NCI-H2171 treated with DMSO at 0.1 percent for 48 hours (cell line): Measurements from ENCODE around the gene SPOUT1.
"Not testable (repeated sequence)": the region's sequence is repeated elsewhere in the genome, so short reads cannot be mapped to it uniquely, and the experiment has no call there.

Experiments
- DNase-seq: peaks from one replicate; lab custom pipeline; 2025; lab: John Stamatoyannopoulos, UW

Gene SPOUT1, protein sequence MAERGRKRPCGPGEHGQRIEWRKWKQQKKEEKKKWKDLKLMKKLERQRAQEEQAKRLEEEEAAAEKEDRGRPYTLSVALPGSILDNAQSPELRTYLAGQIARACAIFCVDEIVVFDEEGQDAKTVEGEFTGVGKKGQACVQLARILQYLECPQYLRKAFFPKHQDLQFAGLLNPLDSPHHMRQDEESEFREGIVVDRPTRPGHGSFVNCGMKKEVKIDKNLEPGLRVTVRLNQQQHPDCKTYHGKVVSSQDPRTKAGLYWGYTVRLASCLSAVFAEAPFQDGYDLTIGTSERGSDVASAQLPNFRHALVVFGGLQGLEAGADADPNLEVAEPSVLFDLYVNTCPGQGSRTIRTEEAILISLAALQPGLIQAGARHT

DNA sequence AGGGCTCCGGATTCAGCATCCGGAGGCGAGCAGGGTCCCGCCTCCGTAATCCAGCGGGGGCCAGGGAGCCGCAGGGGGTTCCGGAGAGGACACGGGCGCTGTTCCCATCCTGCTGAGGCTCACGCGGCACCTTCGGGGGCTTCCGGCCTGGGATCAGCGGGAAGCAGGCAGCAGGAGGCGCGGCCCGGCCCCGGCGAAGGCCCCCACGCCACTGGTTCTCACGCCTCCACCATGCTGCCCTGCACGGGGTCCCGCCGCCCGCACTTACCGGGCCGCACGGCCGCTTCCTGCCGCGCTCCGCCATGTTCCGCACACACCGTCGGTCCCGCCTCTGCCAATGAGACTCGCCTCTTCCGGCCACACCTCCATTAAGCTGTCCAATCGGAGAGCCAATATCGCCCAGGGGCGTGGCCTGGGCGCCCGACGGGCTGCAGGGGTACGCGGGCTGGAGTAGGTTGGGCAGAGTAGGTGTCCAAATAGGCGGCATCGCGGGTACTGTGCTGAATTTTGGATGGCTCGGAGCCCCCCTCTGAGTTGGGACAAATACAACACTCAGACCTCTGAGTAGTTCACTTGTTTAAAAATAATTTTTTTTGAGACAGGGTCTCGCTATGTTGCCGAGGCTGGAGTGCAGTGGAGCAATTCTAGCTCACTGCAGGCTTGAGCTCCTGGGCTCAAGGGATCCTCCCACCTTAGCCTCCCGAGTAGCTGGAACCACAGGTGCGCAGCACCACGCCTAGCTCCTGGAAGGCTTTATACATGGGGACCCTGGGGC lies at the start of gene SPOUT1:
SPOUT1 (minus strand) TSS at position 318 of the 775 bp plus-strand sequence; CDS start at position 304, 14 bp downstream.
- peak; percentile 97 for DNase-seq

DNA sequence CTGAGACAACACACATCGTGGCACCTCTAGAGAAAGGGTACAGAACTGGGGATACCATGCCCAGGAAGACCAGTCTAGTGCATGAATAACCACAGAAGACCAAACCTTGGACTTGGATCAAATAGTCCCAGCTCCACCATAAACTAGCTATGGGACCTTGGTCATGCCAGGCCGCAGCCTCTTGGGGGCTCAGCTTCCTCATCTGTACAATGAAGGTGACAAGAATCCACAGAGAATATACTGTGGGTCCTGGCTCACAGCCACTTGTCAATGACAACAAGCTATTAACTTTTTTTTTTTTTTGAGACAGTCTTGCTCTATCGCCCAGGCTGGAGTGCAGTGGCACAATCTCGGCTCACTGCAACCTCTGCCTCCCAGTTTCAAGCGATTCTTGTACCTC lies 48.3 kb upstream of the SPOUT1 start:
- DNase-seq = peak; percentile 26

DNA sequence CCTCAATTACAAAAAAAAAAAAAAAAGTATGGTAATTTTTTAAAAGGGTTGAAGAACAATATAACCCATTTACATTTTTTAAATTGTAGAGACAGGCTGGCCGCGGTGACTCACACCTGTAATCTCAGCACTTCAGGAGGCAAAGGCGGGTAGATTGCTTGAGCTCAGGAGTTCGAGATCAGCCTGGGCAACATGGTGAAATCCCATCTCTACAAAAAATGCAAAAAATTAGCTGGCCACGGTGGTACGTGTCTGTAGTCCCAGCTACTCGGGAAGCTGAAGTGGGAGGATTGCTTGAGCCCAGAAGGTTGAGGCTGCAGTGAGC lies 41.3 kb upstream of the SPOUT1 start:
- not testable (repeated sequence) for DNase-seq

DNA sequence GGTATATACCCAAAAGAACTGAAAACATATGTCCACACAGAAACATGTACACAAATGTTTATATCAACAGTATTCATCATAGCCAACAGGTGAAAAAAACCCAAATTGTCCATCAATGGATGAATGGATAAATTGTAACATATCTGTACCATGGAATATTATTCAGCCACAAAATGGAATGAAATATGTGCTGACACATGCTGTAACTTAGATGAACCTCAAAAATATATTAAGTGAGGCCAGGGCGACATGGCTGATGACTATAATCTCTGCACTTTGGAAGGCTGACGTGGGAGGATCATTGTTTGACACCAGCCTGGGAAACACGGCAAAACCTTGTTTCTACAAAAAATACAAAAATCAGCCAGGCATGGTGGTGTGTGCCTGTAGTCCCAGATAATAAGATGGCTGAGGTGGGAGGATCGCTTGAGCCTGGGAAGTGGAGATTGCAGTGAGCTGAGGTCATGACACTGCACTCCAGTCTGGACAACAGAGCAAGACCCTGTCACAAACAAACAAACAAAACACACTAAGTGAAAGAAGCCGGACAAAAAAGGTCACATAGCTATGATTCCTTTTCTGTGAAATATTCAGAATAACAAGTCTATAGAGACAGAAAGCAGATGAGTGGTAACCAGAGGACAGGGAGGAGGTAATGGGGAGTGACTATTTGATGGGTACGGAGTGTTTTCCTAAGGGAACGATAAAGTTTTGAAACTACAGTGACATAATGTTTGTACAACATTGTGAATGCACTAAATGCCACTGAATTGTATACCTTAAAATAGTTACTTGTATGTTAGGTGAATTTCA lies 40.7 kb upstream of the SPOUT1 start:
- no peak for DNase-seq

DNA sequence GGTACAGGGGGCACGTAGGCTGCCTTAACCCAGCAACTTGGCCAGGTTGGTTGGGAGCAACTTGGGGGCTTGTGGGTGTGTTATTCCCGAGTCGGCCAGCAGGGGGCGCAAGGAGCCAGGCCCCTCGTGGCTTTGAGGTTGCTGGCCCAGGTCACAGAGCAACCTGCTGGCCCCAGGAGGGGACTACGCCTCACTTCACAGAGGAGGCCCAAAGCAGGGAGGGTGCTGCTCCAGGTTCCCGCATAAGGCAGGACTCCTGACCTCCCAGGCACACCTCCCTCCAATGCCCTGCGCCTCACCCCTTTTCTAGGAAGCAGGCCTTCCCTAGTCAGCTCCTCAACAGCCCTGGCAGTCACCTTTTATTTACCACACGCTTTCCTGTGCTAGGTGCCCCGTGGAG lies 34.1 kb upstream of the SPOUT1 start:
- peak; percentile 30 for DNase-seq

DNA sequence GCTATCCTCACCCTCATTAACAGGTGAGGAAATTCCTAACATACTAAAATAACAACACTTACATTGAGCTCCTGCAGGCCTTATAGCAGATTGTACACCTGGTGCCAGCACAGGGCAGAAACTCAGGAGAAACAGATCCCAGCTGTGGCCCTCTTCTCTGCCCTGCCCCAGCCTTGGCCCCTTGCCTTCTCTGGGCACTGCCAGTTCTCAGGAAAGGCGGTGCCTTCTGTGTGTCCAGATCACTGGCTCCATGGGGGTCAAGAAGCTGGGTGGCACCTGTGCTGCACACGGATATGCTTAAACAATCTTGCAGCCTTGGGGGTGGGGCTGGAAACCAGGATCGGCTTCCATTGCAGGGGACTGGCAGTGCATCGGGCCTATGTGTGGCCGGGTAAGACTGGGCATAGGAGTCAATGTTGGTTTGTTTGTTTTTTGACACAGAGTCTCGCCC lies 32.8 kb upstream of the SPOUT1 start:
- DNase-seq = no peak

DNA sequence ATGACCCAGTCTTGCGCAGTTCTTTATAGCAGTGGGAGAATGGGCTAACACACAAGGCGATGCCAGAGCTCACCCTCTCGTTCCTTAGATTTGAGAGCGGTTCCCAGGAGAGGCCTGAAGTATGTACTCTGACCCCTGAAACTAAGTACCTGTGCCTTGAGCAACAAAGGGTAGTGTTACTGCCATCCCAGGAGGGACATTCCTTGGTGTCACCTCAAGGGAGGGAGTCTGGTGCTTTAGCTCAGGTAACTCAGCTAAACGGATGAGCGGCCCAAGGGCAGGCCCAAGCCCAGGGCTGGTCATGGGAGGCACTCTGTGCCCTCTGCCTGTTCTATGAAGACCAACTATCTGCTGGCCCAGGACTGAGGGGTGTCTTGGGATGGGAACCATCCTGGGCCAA lies 31.9 kb upstream of the SPOUT1 start:
- no peak for DNase-seq

DNA sequence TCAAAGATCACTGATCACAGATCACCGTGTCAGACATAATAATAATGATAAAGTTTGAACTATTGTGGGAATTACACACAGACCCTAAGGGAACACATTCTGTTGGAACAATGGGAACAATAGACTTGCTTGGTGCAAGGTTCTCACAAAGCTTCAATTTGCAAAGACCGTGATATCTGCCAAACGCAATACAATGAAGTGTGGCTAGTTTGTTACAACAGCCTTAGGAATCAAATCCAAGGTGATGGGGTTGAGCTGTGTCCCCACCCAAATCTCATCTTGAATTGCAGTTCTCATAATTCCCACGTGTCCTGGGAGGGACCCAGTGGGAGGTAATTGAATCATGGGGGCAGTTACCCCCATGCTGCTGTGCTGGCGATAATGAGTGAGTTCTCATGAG lies 31.3 kb upstream of the SPOUT1 start:
- DNase-seq = no peak

DNA sequence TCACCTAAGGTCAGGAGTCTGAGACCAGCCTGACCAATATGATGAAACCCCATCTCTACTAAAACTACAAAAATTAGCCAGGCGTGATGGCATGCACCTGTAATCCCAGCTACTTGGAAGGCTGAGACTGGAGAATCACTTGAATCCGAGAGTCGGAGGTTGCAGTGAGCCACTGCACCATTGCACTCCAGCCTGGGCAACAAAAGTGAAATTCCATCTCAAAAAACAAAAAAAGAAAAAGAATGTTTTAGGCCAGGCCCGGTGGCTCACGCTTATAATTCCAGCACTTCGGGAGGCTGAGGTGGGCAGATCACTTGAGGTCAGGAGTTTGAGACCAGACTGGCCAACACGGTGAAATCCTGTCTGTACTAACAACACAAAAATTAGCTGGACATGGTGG lies 28.9 kb upstream of the SPOUT1 start:
- DNase-seq = not testable (repeated sequence)

DNA sequence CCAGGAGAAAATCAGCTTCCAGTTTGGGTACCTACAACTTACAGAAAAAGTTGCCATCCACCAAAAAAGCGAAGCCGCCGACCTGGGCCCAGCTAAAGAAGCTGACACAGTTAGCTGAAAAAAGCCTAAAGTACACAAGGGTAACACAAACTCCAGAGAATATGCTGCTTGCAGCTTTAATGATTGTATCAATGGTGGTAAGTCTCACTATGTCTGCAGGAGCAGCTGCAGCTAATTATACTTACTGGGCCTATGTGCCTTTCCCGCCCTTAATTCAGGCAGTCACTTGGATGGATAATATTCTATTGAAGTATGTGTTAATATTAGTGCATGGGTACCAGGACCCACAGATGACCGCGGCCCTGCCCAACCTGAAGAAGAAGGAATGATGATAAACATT lies 24.9 kb upstream of the SPOUT1 start:
- not testable (repeated sequence) for DNase-seq

DNA sequence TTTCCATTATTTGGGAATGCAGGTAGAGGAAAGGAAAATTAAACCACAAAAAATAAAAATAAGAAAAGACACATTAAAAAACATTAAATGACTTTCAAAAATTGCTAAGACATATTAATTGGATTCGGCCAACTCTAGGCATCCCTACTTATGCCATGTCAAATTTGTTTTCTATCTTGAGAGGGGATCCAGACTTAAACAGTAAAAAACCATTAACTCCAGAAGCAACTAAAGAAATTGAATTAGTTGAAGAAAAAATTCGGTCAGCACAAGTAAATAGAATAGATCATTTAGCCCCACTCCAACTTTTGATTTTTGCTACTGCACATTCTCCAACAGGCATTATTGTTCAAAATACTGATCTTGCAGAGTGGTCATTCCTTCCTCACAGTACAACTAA lies 23.1 kb upstream of the SPOUT1 start:
- DNase-seq = not testable (repeated sequence)

DNA sequence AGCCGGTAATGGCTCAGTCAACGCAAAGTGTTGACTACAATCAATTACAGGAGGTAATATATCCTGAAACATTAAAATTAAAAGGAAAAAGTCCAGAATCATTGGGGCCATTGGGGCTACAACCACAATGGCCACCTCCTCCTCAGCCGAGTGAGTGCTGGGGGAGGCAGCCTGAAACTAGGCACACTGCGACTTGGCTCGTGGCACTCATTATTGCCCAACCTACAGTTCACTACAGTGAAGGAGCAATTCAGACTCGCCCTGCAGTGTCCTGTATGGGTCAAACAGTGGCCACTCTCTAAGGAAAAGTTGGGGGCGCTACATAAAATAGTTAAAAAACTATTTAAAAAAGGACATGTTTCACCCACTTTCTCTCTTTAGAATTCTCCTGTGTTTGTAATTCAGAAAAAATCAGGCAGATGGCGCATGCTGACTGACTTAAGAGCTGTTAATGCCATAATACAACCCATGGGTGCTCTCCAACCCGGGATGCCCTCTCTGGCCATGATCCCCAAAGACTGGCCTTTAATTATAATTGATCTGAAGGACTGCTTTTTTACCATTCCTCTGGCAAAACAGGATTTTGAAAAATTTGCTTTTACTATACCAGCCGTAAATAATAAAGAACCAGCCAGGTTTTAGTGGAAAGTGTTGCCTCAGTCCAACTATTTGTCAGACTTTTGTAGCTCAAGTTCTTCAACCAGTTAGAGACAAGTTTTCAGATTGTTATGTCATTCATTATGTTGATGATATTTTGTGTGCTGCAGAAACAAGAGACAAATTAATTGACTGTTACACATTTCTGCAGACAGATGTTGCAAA lies 22.4 kb upstream of the SPOUT1 start:
- DNase-seq = peak; percentile 29

DNA sequence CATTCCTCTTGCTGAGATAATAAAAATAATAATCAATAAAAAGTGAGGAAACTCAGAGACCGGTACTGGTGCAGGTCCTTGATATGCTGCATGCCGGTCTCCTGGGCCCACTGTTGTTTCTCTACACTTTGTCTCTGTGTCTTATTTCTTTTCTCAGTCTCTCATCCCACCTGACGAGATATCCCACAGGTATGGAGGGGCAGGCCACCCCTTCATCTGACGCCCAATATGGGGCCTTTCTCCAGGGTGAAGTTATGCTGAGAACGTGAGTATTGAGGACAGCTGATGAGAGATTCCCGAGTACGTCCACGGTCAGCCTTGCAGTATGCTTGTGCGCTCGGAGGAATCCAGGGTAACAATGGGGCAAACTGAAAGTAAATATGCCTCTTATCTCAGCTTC lies 21.4 kb upstream of the SPOUT1 start:
- DNase-seq = not testable (repeated sequence)

DNA sequence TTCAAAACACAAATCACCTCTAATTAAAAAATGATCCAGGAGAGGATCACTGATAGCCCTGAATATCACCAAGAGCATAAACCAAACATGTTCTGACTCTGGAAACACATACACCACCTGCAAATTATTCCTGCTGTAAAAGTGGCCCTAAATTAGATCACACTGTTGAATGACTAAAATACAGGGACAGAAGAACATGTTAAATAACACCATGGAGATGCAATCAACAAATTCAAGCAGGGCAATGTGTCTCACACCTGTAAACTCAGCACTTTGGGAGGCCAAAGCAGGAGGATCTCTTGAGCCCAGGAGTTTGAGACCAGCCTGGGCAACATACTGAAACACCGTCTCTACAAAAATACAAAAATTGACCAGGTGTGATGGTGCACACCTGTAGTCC lies 18.2 kb upstream of the SPOUT1 start:
- no peak for DNase-seq

DNA sequence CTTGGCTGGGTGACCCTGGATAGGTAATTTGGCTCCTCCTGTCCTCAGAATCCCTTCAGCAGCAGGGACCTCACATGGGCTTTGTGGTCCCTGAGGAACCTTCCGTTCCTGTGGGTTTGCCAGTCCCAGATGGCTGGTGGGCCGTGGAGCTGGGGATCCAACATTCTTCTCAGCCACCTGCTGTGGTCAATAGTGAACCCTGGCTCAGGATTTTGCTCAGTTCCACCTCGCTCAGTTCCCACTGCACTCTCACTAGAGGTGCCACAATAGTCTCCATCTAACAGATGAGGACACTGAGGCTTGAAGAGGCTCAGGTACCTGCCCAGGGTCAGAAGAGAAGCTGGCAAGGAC lies 17.1 kb upstream of the SPOUT1 start:
- DNase-seq = no peak

DNA sequence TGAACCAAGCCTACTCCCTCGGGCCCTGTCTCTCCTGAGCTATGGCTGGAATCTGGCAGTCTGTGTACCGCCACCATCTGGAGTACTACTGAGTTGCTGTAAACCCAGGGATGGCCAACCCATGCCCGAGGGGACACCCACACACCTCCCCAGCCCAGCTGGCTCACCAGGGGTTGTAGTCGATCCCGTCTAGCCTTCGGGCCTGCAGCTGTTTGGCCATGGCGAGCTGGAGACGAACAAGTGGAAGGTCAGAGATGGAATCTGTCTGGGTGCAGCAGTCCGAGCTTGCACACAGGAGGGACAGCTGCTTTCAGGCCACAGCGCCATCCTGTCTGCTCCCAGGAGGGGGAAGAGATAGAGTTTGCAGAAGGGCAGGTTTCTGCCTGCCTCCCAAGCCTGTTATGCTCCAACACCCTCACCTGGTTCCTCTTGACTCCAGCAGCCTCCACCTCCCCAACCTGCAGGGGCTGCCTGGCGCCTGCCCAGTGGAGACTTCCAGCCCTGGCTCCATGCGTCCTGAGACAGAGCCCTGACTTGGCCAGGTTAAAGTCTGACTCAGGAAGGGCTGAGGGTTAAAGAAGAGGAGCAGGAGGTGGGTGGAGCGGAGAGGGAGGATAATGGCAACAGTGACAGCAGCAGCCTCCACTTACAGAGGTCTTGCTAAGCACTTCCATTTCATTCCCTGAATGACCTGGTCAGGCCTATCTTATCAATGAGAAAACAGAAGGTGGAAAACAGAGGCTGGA lies 15.8 kb upstream of the SPOUT1 start:
- peak; percentile 99 for DNase-seq

DNA sequence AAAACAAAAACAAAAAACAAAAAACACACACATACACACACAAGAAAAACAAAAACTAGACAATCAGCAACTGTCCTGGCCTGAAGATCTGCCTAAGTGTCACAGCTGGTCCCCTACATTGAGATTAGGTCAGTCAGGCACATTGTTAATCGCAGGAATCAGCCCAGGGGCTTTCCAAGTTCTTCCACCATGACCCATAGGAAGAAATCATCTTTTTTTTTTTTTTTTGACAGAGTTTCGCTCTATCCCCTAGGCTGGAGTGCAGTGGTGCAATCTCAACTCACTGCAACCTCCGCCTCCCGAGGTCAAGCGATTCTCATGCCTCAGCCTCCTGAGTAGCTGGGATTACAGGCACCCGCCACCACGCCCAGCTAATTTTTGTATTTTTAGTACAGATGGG lies 13.6 kb upstream of the SPOUT1 start:
- not testable (repeated sequence) for DNase-seq

DNA sequence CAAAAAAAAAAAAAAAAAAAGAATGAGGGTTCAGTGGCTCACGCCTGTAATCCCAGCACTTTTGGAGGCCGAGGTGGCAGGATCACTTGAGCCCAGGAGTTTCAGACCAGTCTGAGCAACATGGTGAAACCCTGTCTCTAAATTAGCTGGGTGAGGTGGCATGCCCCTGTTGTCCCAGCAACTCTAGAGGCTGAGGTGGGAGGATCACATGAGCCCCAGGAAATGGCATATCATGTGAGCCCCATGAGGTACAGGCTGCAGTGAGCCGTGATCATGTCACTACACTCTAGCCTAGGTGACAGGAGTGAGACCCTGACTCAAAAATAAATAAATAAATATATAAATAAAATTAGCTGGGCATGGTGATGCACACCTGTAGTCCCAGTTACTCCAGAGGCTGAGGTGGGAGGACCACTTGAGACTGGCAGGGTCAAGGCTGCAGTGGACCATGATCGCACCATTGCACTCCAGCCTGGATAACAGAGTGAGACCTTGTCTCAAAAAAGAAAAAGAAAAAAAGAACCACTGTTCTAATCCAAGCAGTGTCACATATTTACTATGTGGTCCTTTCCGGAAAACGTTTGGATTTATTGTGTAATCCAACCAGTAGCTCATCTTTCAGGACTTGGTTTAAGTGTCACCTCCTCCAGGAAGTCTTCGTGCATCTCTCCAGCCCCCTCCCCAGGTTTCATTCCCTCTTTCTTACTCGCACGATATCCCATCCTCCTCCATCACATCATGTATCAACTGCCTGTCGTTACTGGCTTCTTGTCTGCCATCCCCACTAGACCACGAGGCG lies 12.3 kb upstream of the SPOUT1 start:
- DNase-seq = no peak

DNA sequence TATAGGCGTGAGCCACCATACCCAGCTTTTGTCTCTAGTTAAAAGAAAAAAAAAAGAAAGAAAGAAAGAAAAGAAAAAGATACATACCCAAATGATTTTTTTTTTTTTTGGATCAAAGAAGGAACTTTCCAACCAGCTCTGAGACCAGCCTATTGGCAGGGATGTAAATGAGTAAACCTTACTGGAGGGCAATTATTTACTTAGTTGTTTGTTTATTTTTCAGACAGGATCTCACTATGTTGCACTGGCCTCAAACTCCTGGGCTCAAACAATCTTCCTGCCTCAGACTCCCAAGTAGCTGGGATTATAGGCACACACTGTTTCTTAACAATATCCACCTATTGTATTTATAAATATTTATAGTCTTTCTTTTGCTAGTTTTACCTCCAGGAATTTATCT lies 10.9 kb upstream of the SPOUT1 start:
- DNase-seq = no peak

DNA sequence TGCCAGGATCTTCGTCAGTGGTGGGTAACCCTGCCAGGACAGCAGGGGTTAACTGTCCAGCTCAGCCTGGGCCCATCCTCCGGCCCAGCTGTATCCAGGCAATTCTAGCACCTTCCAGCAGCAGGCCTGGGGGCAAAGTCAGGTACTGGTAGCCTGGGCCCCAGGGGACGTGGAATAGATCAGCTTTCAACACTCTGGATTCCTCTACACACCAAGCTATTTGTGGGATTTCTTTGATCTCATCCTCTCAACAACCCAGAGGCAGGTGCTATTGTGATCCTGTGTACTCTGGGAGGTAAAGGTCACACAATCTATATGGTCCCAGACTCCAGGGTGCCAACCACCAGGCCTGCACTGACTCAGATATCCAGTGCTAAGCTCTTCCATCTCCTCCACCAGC lies 8.7 kb upstream of the SPOUT1 start:
- DNase-seq = peak; percentile 31
